Ascending aorta (tissue), 2 donors: ENCODE results near the gene ADAMTS17. TPM values are rescaled to one million over a fixed set of nuclear protein-coding genes. Genes with fewer than 3 reads are reported as not detected.

ENCODE experiments used
- DNase-seq, 2 donors: peaks; one replicate each; pipeline ENCODE4 v3.0.0-alpha.2; 2019; ENCODE audit warnings: low spot score in 2 of 2
- H3K27ac ChIP-seq, 2 donors: fragments of 200-600 bp; sonication (generic); one replicate each; pipeline ENCODE4 v1.5.1; 2016 to 2017; ENCODE audit warnings: mild to moderate bottlenecking in 1 of 2
- H3K27me3 ChIP-seq: fragments of 200-600 bp; sonication (generic); one replicate; pipeline ENCODE4 v1.5.1; 2017
- H3K36me3 ChIP-seq, 2 donors: fragments of 200-600 bp; sonication (generic); one replicate each; pipeline ENCODE4 v1.5.1; 2016
- H3K4me1 ChIP-seq, 2 donors: fragments of 200-600 bp; sonication (generic); one replicate each; pipeline ENCODE4 v1.5.1; 2016 to 2017; ENCODE audit warnings: mild to moderate bottlenecking in 1 of 2
- H3K4me3 ChIP-seq, 2 donors: fragments of 200-600 bp; sonication (generic); one replicate each; pipeline ENCODE4 v1.5.1; 2016 to 2017; ENCODE audit warnings: mild to moderate bottlenecking in 1 of 2
- H3K9me3 ChIP-seq, 2 donors: fragments of 200-600 bp; sonication (generic); one replicate each; pipeline ENCODE4 v1.5.1; 2016
- intact Hi-C: fragments of 100-400 bp; cut with DNase I; formaldehyde crosslinking; loops from one replicate; pipeline ENCODE4 v1.15.1; 2023
- total RNA-seq: library from RNA; depleted of rRNA; stranded (reverse); fragments of >200 nt; gene quantifications from one replicate; pipeline ENCODE4 v1.1.0, GENCODE V29; 2016
- TF ChIP-seq, protein P1 (sequence below), 3 experiments: fragments of 200-600 bp in 2 of 3; fragments of 450-650 bp in 1 of 3; sonication (generic) in 2 of 3; IDR thresholded peaks; one replicate each; pipeline ENCODE4 v1.5.1; 2016 to 2019; ENCODE audit warnings: antibody characterized with exemption in 3 of 3, mild to moderate bottlenecking in 1 of 3, moderate library complexity in 1 of 3

Gene ADAMTS17
- total RNA-seq, 1 donor from 2014 or later = 2.8 TPM

DNA sequence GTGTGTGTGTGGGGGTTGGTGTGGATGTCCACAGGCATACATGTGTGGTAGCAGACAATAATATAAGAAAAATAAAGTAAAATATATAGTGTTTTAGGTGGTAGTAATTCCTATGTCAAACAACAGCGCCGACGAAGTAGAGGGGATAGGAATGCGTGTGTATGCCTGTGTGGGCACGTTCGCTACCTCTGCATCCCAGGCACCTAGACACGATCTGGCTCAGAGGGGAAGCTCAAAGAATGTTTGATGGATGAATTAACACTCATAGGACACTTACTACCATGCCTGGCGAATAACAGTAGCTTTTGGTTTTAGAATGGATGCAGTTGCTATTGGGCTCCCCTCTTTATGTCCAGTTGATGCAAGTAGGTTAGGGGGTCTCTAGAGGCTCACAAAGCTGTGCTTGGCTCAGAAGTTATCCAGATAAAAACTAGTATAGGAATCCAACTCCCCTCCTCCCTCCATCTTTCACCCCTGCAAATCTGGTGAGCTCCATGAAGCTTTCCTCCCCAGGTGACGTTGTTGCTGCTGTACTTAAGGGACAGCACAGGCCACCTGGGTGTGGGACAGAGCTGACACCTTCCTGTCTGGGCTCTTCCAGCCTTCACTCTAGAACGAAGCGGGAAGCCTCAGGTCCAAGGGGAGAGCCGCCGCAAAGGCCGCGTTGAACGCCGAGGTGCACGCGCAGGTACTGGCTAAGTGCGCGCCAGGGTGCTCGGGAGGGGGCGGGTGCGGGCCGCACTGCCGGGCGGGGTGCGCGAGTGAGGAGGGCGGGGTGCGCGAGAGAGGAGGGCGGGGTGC, 415.9 kb downstream of the ADAMTS17 start:
- no peaks in the 10 kb centered on the region for H3K27me3 ChIP-seq
- H3K27ac ChIP-seq = peak overlapping the region; percentile 65 to 70
- no peaks in the 10 kb centered on the region for H3K36me3 ChIP-seq
- peaks cover 0 to 4% of the 10 kb centered on the region in 2 donors for H3K4me1 ChIP-seq
- H3K4me3 ChIP-seq = peak overlapping the region; percentile 53 to 60
- TF ChIP-seq, protein P1, sequence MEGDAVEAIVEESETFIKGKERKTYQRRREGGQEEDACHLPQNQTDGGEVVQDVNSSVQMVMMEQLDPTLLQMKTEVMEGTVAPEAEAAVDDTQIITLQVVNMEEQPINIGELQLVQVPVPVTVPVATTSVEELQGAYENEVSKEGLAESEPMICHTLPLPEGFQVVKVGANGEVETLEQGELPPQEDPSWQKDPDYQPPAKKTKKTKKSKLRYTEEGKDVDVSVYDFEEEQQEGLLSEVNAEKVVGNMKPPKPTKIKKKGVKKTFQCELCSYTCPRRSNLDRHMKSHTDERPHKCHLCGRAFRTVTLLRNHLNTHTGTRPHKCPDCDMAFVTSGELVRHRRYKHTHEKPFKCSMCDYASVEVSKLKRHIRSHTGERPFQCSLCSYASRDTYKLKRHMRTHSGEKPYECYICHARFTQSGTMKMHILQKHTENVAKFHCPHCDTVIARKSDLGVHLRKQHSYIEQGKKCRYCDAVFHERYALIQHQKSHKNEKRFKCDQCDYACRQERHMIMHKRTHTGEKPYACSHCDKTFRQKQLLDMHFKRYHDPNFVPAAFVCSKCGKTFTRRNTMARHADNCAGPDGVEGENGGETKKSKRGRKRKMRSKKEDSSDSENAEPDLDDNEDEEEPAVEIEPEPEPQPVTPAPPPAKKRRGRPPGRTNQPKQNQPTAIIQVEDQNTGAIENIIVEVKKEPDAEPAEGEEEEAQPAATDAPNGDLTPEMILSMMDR (IDR thresholded peaks at IDR 0.05) = no peak
- H3K9me3 ChIP-seq = no peaks in the 10 kb centered on the region
- DNase-seq = peak in 1 of 2 donors; percentile 83
- intact Hi-C loops = loop anchor here (5.0 kb wide), 3 partner anchors 116 to 646 kb away; no protein-coding TSS in a partner anchor

DNA sequence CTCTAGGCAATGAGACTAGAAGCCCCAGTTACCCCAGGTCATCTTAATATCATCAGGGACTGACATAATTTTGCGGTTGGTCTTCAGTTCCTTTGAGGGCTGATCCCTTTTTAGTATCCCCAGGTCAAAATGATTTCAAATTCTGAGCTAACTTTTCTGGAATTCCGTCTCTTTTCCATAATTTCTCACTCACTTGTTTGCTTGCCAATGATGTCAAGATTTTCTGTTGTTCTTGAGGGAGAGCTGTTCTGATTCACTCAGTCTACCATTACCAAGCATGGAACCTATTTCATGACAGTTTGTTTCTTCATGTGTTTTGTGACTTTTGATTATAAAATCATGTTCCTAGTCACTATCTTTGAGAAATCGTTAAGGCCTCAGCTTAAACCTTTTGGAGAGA, 418.1 kb downstream of the ADAMTS17 start:
- no peak for DNase-seq
- Histone ChIP-seq H3K4me3 (no peak overlapping the region), H3K27ac (no peak overlapping the region), H3K9me3 (no peaks in the 10 kb centered on the region), H3K4me1 (peaks cover 0 to 4% of the 10 kb centered on the region in 2 donors), H3K27me3 (no peaks in the 10 kb centered on the region), H3K36me3 (no peaks in the 10 kb centered on the region)
- TF ChIP-seq, protein P1 (IDR thresholded peaks at IDR 0.05) = no peak
- intact Hi-C loops = no loop called here

Other genes with a start within 250 kb of the ADAMTS17 start
- gene CERS3, start 187.0 kb upstream of the ADAMTS17 start, total RNA-seq = not detected